GM18858 (cell line): ENCODE results near the gene KRT84.
"Not testable (repeated sequence)": the region's sequence is repeated elsewhere in the genome, so short reads cannot be mapped to it uniquely, and the experiment has no call there.

ENCODE experiments used
- ATAC-seq: cut with Tn5 transposase; IDR thresholded peaks from one replicate; pipeline ENCODE4 v1.9.1; 2021; ENCODE audit not compliant: unreplicated experiment

The KRT84 gene

GRCh38 chr12:52411815-52412214, 26.4 kb upstream of the KRT84 start:
- no peak for ATAC-seq

- ATAC-seq: not testable (repeated sequence)
Measured at GRCh38 chr12:52410589-52411248, 25.3 kb upstream of the KRT84 start.

GRCh38 chr12:52407918-52408317, 22.5 kb upstream of the KRT84 start:
- no peak for ATAC-seq

GRCh38 chr12:52405922-52406385, 20.5 kb upstream of the KRT84 start, which contains the start of gene KRT82:
Gene KRT82 (minus strand): TSS chr12:52406335. CDS start chr12:52406277, 58 bp downstream.
- ATAC-seq: no peak

- no peak for ATAC-seq
Measured at GRCh38 chr12:52404951-52405350, 19.5 kb upstream of the KRT84 start.

- no peak for ATAC-seq
Measured at GRCh38 chr12:52403561-52403960, 18.1 kb upstream of the KRT84 start.

- ATAC-seq: no peak
Measured at GRCh38 chr12:52402873-52403540, 17.6 kb upstream of the KRT84 start.

GRCh38 chr12:52402377-52402776, 16.9 kb upstream of the KRT84 start:
- ATAC-seq: no peak

GRCh38 chr12:52401926-52402325, 16.5 kb upstream of the KRT84 start:
- ATAC-seq: no peak

GRCh38 chr12:52401526-52401925, 16.1 kb upstream of the KRT84 start:
- ATAC-seq: no peak

- no peak for ATAC-seq
Measured at GRCh38 chr12:52400906-52401305, 15.5 kb upstream of the KRT84 start.

- no peak for ATAC-seq
Measured at GRCh38 chr12:52399756-52400155, 14.3 kb upstream of the KRT84 start.

- no peak for ATAC-seq
Measured at GRCh38 chr12:52398176-52398575, 12.7 kb upstream of the KRT84 start.

- no peak for ATAC-seq
Measured at GRCh38 chr12:52396656-52397055, 11.2 kb upstream of the KRT84 start.

GRCh38 chr12:52395761-52396434, 10.4 kb upstream of the KRT84 start:
- no peak for ATAC-seq

- no peak for ATAC-seq
Measured at GRCh38 chr12:52394836-52395405, 9.5 kb upstream of the KRT84 start.

- no peak for ATAC-seq
Measured at GRCh38 chr12:52392465-52393007, 7.1 kb upstream of the KRT84 start.

GRCh38 chr12:52391618-52392002, 6.2 kb upstream of the KRT84 start:
- no peak for ATAC-seq

- ATAC-seq: no peak
Measured at GRCh38 chr12:52390739-52391617, 5.5 kb upstream of the KRT84 start.
